Fibroblast of the aortic adventitia (primary cell): ENCODE data around the gene RNF145. TPM values are rescaled to one million over a fixed set of nuclear protein-coding genes. Genes with fewer than 3 reads are reported as not detected.

ENCODE experiments used
- DNase-seq: peaks from one replicate; pipeline ENCODE4 v3.0.0-alpha.2; 2010; ENCODE audit warnings: low read depth
- H3K4me3 ChIP-seq: 2 replicates; pipeline ENCODE4 v1.5.1; 2011; ENCODE audit warnings: low read depth, mild to moderate bottlenecking, control low read depth, low read length, moderate library complexity
- CTCF ChIP-seq: IDR thresholded peaks from 2 replicates; pipeline ENCODE4 v1.5.1; 2011; ENCODE audit warnings: mild to moderate bottlenecking, low read length, control low read depth, inconsistent platforms; ENCODE audit not compliant: insufficient read depth
- small RNA-seq: library from RNA; depleted of rRNA; stranded (forward); fragments of <200 nt; gene quantifications from one replicate; pipeline ENCODE3, GENCODE V24; 2012
- total RNA-seq: library from RNA; depleted of rRNA; stranded (reverse); fragments of >200 nt; gene quantifications from 2 replicates; pipeline ENCODE4 v1.2.3, GENCODE V29; 2012; ENCODE audit warnings: low replicate concordance

The RNF145 gene
- total RNA-seq, 1 donor, result 35.2 TPM

- no peak for DNase-seq
- no peak for TF ChIP-seq CTCF
- H3K4me3 ChIP-seq, result no peak overlapping the region
Measured at GRCh38 chr5:159112436-159112835, 96.9 kb downstream of the RNF145 start.

Small RNA genes within 50 kb of the gene (small RNA-seq; reads per million reads assigned to genes)
- not detected for gene RF00263

Other genes with a start within 250 kb of the RNF145 start
- 23.4 and 26.4 TPM in 2 replicates for gene EBF1, start 109.6 kb downstream of the RNF145 start, total RNA-seq
- 36.5 and 82.8 TPM in 2 replicates for gene UBLCP1, start 53.7 kb upstream of the RNF145 start, total RNA-seq
- gene IL12B, start 120.9 kb upstream of the RNF145 start, total RNA-seq, result 0.09 TPM in 1 of 2 replicates, not detected in the other